Neural cell (in vitro differentiated cells): Measurements from ENCODE around the gene ZNF761. TPM values are rescaled to one million over a fixed set of nuclear protein-coding genes. Genes with fewer than 3 reads are reported as not detected.

Experiments used
- H2AFZ ChIP-seq: fragments of 200-600, 300-800 bp; sonication (generic), shearing (Covaris generic); 2 replicates; pipeline ENCODE4 v1.6.0; 2014; ENCODE audit warnings: low read depth, mild to moderate bottlenecking, antibody characterized with exemption, low read length, moderate library complexity
- H3F3A ChIP-seq: fragments of 200-600 bp; shearing (Covaris generic); 2 replicates; pipeline ENCODE4 v1.6.1; 2016; ENCODE audit warnings: mild to moderate bottlenecking, moderate library complexity, mixed read lengths, antibody characterized with exemption, low read length; ENCODE audit not compliant: insufficient read depth, poor library complexity, severe bottlenecking
- H3K27ac ChIP-seq: fragments of 200-600, 300-800 bp; sonication (generic), shearing (Covaris generic); 2 replicates; pipeline ENCODE4 v1.5.1; 2014; ENCODE audit warnings: mild to moderate bottlenecking, low read length, moderate library complexity
- H3K27me3 ChIP-seq: fragments of 300-800, 200-600 bp; sonication (generic), shearing (Covaris generic); 2 replicates; pipeline ENCODE4 v1.6.0; 2014; ENCODE audit warnings: mild to moderate bottlenecking, low read depth, low read length, moderate library complexity; ENCODE audit not compliant: insufficient read depth
- H3K36me3 ChIP-seq: fragments of 300-800, 200-600 bp; sonication (generic), shearing (Covaris generic); 2 replicates; pipeline ENCODE4 v1.5.1; 2014; ENCODE audit warnings: mild to moderate bottlenecking, antibody characterized with exemption, low read length, moderate library complexity; ENCODE audit not compliant: insufficient read depth
- H3K4me2 ChIP-seq: fragments of 300-800, 200-600 bp; sonication (generic), shearing (Covaris generic); 2 replicates; pipeline ENCODE4 v1.6.0; 2014; ENCODE audit warnings: mild to moderate bottlenecking, low read length
- H3K4me3 ChIP-seq: fragments of 300-800, 200-600 bp; sonication (generic), shearing (Covaris generic); 2 replicates; pipeline ENCODE4 v1.5.1; 2014; ENCODE audit warnings: mild to moderate bottlenecking, low read length, moderate library complexity
- H3K79me2 ChIP-seq: fragments of 200-600 bp; shearing (Covaris generic); replicated peaks from 2 replicates; pipeline ENCODE4 v1.6.0; 2014; ENCODE audit warnings: mild to moderate bottlenecking, low read length, moderate library complexity; ENCODE audit not compliant: insufficient read depth
- H3K9ac ChIP-seq: fragments of 300-800, 200-600 bp; sonication (generic), shearing (Covaris generic); 2 replicates; pipeline ENCODE4 v1.6.1; 2016; ENCODE audit warnings: mild to moderate bottlenecking, low read length, mixed read lengths
- H3K9me2 ChIP-seq: fragments of 200-600 bp; shearing (Covaris generic); 2 replicates; pipeline ENCODE4 v1.6.1; 2016; ENCODE audit warnings: mild to moderate bottlenecking, low read length, mixed read lengths; ENCODE audit not compliant: insufficient read depth
- H3K9me3 ChIP-seq: fragments of 200-600, 300-800 bp; sonication (generic), shearing (Covaris generic); 2 replicates; pipeline ENCODE4 v1.6.1; 2016; ENCODE audit warnings: mild to moderate bottlenecking, mixed run types, low read length, moderate library complexity, mixed read lengths
- H4K20me1 ChIP-seq: fragments of 200-600 bp; shearing (Covaris generic); 2 replicates; pipeline ENCODE4 v1.6.1; 2016; ENCODE audit warnings: mild to moderate bottlenecking, mixed run types; ENCODE audit not compliant: insufficient read depth
- CTCF ChIP-seq: fragments of 450-650 bp; IDR thresholded peaks from 2 replicates; pipeline ENCODE4 v1.5.1; 2014; ENCODE audit warnings: antibody characterized with exemption, mild to moderate bottlenecking, moderate library complexity; ENCODE audit not compliant: poor library complexity, severe bottlenecking
- EP300 ChIP-seq: fragments of 450-650 bp; conservative IDR thresholded peaks from 2 replicates; pipeline ENCODE4 v1.6.1; 2014; ENCODE audit warnings: antibody characterized with exemption, mild to moderate bottlenecking, moderate library complexity; ENCODE audit not compliant: poor library complexity, severe bottlenecking
- EZH2 ChIP-seq: fragments of 200-600, 300-800 bp; shearing (Covaris generic), sonication (generic); IDR thresholded peaks from 2 replicates; pipeline ENCODE4 v1.6.1; 2014; ENCODE audit warnings: antibody characterized with exemption, low read length, borderline replicate concordance, mild to moderate bottlenecking; ENCODE audit not compliant: insufficient read depth, poor library complexity, severe bottlenecking
- MXI1 ChIP-seq: fragments of 450-650 bp; conservative IDR thresholded peaks from 2 replicates; pipeline ENCODE4 v1.6.1; 2014; ENCODE audit warnings: antibody characterized with exemption, mild to moderate bottlenecking; ENCODE audit not compliant: poor library complexity, severe bottlenecking
- POLR2AphosphoS5 ChIP-seq: IDR thresholded peaks from 2 replicates; pipeline ENCODE4 v1.6.1; 2012
- RAD21 ChIP-seq: fragments of 450-650 bp; conservative IDR thresholded peaks from 2 replicates; pipeline ENCODE4 v1.6.1; 2014; ENCODE audit warnings: antibody characterized with exemption, mild to moderate bottlenecking, moderate library complexity
- REST ChIP-seq: IDR thresholded peaks from 2 replicates; pipeline ENCODE4 v1.6.1; 2012; ENCODE audit warnings: borderline replicate concordance
- SMC3 ChIP-seq: fragments of 450-650 bp; conservative IDR thresholded peaks from 2 replicates; pipeline ENCODE4 v1.6.1; 2014; ENCODE audit warnings: antibody characterized with exemption, mild to moderate bottlenecking, moderate library complexity; ENCODE audit not compliant: poor library complexity
- TAF1 ChIP-seq: IDR thresholded peaks from 2 replicates; pipeline ENCODE4 v1.6.1; 2012; ENCODE audit warnings: low read depth
- polyA plus RNA-seq: library from polyadenylated mRNA; depleted of rRNA; stranded (reverse); fragments of >200 nt; gene quantifications from 2 replicates; pipeline ENCODE4 v1.2.3, GENCODE V29; 2014

ZNF761 gene
- polyA plus RNA-seq, 1 donor from 2014 or later, result 16.8 TPM

- Histone ChIP-seq H3K27me3 (no peaks in the 10 kb centered on the region), H3K4me2 (no peak overlapping the region), H3K9ac (no peak overlapping the region), H3K79me2 (no peaks in the 10 kb centered on the region), H3K27ac (no peak overlapping the region), H3F3A (no peaks in the 10 kb centered on the region), H3K36me3 (no peaks in the 10 kb centered on the region), H2AFZ (no peak overlapping the region), H4K20me1 (no peaks in the 10 kb centered on the region), H3K4me3 (no peak overlapping the region), H3K9me2 (no peaks in the 10 kb centered on the region), H3K9me3 (no peaks in the 10 kb centered on the region)
- TF ChIP-seq MXI1 (no peak), SMC3 (no peak), POLR2AphosphoS5 (no peak), CTCF (no peak), EP300 (no peak), TAF1 (no peak), REST (no peak), EZH2 (no peak), RAD21 (no peak)
Measured at GRCh38 chr19:53389978-53390377, 41.8 kb upstream of the ZNF761 start.

GRCh38 chr19:53394522-53394973 is 37.2 kb upstream of the ZNF761 start:
- Histone ChIP-seq H3K9me3 (no peaks in the 10 kb centered on the region), H3K27ac (peak overlapping the region; percentile 19), H3K27me3 (no peaks in the 10 kb centered on the region), H2AFZ (peak overlapping the region; percentile 65), H3K9me2 (no peaks in the 10 kb centered on the region), H3F3A (no peaks in the 10 kb centered on the region), H4K20me1 (no peaks in the 10 kb centered on the region), H3K79me2 (no peaks in the 10 kb centered on the region), H3K4me2 (peak overlapping the region; percentile 91), H3K9ac (peak overlapping the region; percentile 58), H3K4me3 (peak overlapping the region; percentile 82), H3K36me3 (no peaks in the 10 kb centered on the region)
- no peak for TF ChIP-seq EP300
- TF ChIP-seq TAF1, result no peak
- no peak for TF ChIP-seq REST
- no peak for TF ChIP-seq RAD21
- no peak for TF ChIP-seq SMC3
- TF ChIP-seq EZH2, result no peak
- no peak for TF ChIP-seq MXI1
- no peak for TF ChIP-seq CTCF
- no peak for TF ChIP-seq POLR2AphosphoS5
